HCT116 (cell line): ENCODE data around the gene SDK2. TPM values are rescaled to one million over a fixed set of nuclear protein-coding genes. Genes with fewer than 3 reads are reported as not detected.

Experiments
- ATAC-seq: fragments of 200-7000 bp; cut with Tn5 transposase; 2 replicates; pipeline ENCODE4 v1.9.1; 2020; ENCODE audit warnings: mild to moderate bottlenecking, moderate library complexity
- BruUV-seq: library from RNA; stranded (reverse); fragments of 400-500 nt; replicated peaks from 2 replicates; lab custom pipeline; 2021; lab: Mats Ljungman, UMichigan
- CTCF ChIA-PET: fragments of 300-600 bp; sonication (Branson Sonifier 250); formaldehyde crosslinking; loops from one replicate; lab custom pipeline; 2021; ENCODE audit warnings: antibody characterized with exemption; lab: Charles Lee
- POLR2A ChIA-PET: fragments of 300-600, 350-600 bp; sonication (Branson Sonifier 250); formaldehyde crosslinking; loops from one replicate; lab custom pipeline; 2021; ENCODE audit warnings: antibody characterized with exemption; lab: Charles Lee
- RAD21 ChIA-PET, 2 experiments: fragments of 300-600 bp; sonication (Branson Sonifier 250); formaldehyde crosslinking; loops; one replicate each; lab custom pipeline; 2023; ENCODE audit warnings: low total read pairs in 2 of 2; ENCODE audit not compliant: uncharacterized antibody in 2 of 2, unreplicated experiment in 2 of 2, low non-redundant PET in 1 of 2; lab: Charles Lee
- DNase-seq: peaks from one replicate; pipeline ENCODE4 v3.0.0-alpha.2; 2010; ENCODE audit warnings: low read depth, low spot score
- H2AFZ ChIP-seq: fragments of 200-600 bp; shearing (Covaris generic), sonication (generic); 2 replicates; pipeline ENCODE4 v1.6.1; 2017; ENCODE audit warnings: low read depth, mixed run types, mixed read lengths, antibody characterized with exemption, low read length; ENCODE audit not compliant: poor library complexity, severe bottlenecking
- H3K27ac ChIP-seq: 2 replicates; pipeline ENCODE4 v1.5.1; 2012; ENCODE audit warnings: low read depth, low read length
- H3K27me3 ChIP-seq: fragments of 200-600 bp; sonication (generic); 2 replicates; pipeline ENCODE4 v1.6.1; 2016; ENCODE audit warnings: mixed run types, low read length, mixed read lengths; ENCODE audit not compliant: insufficient read depth
- H3K36me3 ChIP-seq, 2 experiments: fragments of 200-500 bp in 1 of 2; fragments of 200-600 bp in 1 of 2; sonication (Bioruptor generic) in 1 of 2; sonication (generic) in 1 of 2; 2 replicates each; pipeline versions ENCODE4 v1.5.1 to v1.6.1; 2014 to 2016; ENCODE audit warnings: low read length in 2 of 2, inconsistent platforms in 1 of 2, mixed read lengths in 1 of 2, mixed run types in 1 of 2; ENCODE audit not compliant: insufficient read depth in 2 of 2, control insufficient read depth in 1 of 2
- H3K4me1 ChIP-seq, 2 experiments: fragments of 200-600 bp in 1 of 2; sonication (generic) in 1 of 2; 2 replicates each; pipeline versions ENCODE4 v1.5.1 to v1.6.1; 2012 to 2017; ENCODE audit warnings: low read length in 2 of 2, inconsistent platforms in 1 of 2, mild to moderate bottlenecking in 1 of 2, mixed read lengths in 1 of 2, mixed run types in 1 of 2, moderate library complexity in 1 of 2; ENCODE audit not compliant: insufficient read depth in 2 of 2, control insufficient read depth in 1 of 2
- H3K4me2 ChIP-seq: fragments of 200-600 bp; sonication (generic); 2 replicates; pipeline ENCODE4 v1.6.1; 2017; ENCODE audit warnings: mixed run types, low read length, mixed read lengths
- H3K4me3 ChIP-seq, 2 experiments: fragments of 200-600 bp in 1 of 2; sonication (generic) in 1 of 2; replicated peaks in 1 of 2; 2 replicates each; pipeline ENCODE4 v1.5.1; 2011 to 2016; ENCODE audit warnings: low read length in 2 of 2, control low read depth in 1 of 2, low read depth in 1 of 2, mild to moderate bottlenecking in 1 of 2, mixed read lengths in 1 of 2, mixed run types in 1 of 2
- H3K79me2 ChIP-seq: fragments of 200-600 bp; sonication (generic); 2 replicates; pipeline ENCODE4 v1.6.1; 2017; ENCODE audit warnings: mild to moderate bottlenecking, mixed run types, low read length, moderate library complexity, mixed read lengths; ENCODE audit not compliant: insufficient read depth
- H3K9ac ChIP-seq: fragments of 200-600 bp; sonication (generic); 2 replicates; pipeline ENCODE4 v1.6.1; 2016; ENCODE audit warnings: low read length, mixed read lengths
- H3K9me2 ChIP-seq: fragments of 200-600 bp; sonication (generic), shearing (Covaris generic); 2 replicates; pipeline ENCODE4 v1.6.1; 2017; ENCODE audit warnings: mixed run types, mild to moderate bottlenecking, moderate library complexity; ENCODE audit not compliant: insufficient read depth
- H3K9me3 ChIP-seq, 2 experiments: fragments of 200-500 bp in 1 of 2; fragments of 200-600 bp in 1 of 2; sonication (Bioruptor generic) in 1 of 2; sonication (generic) in 1 of 2; 2 replicates each; pipeline ENCODE4 v1.6.1; 2014 to 2017; ENCODE audit warnings: low read length in 2 of 2, mixed read lengths in 2 of 2, inconsistent platforms in 1 of 2, low read depth in 1 of 2, mild to moderate bottlenecking in 1 of 2, mixed run types in 1 of 2, moderate library complexity in 1 of 2; ENCODE audit not compliant: control insufficient read depth in 1 of 2, insufficient read depth in 1 of 2
- H4K20me1 ChIP-seq: fragments of 200-600 bp; sonication (generic), shearing (Covaris generic); 2 replicates; pipeline ENCODE4 v1.6.1; 2017; ENCODE audit warnings: mixed run types, mild to moderate bottlenecking, moderate library complexity; ENCODE audit not compliant: insufficient read depth
- CTCF ChIP-seq, 3 experiments: fragments of 200-600 bp in 1 of 3; sonication (generic) in 1 of 3; IDR thresholded peaks in 2 of 3; conservative IDR thresholded peaks in 1 of 3; 2 replicates each; pipeline ENCODE4 v1.5.1; 2012 to 2017; ENCODE audit warnings: low read depth in 2 of 3, low read length in 2 of 3, antibody characterized with exemption in 1 of 3, borderline replicate concordance in 1 of 3, control low read depth in 1 of 3, mild to moderate bottlenecking in 1 of 3, mixed read lengths in 1 of 3, mixed run types in 1 of 3, moderate library complexity in 1 of 3; ENCODE audit not compliant: insufficient read depth in 1 of 3
- RAD21 ChIP-seq: IDR thresholded peaks from 2 replicates; pipeline ENCODE4 v1.6.1; 2012; ENCODE audit warnings: low read depth, mild to moderate bottlenecking
- SIN3A ChIP-seq: IDR thresholded peaks from 2 replicates; pipeline ENCODE4 v1.6.1; 2012; ENCODE audit warnings: low read depth
- YY1 ChIP-seq: IDR thresholded peaks from 2 replicates; pipeline ENCODE4 v1.6.1; 2011; ENCODE audit warnings: low read length, low read depth, moderate library complexity, mild to moderate bottlenecking; ENCODE audit not compliant: insufficient replicate concordance; ENCODE audit errors: extremely low read depth
- ZBTB33 ChIP-seq: IDR thresholded peaks from 2 replicates; pipeline ENCODE4 v1.6.1; 2011; ENCODE audit warnings: mild to moderate bottlenecking, low read length, moderate library complexity; ENCODE audit not compliant: insufficient replicate concordance; ENCODE audit errors: extremely low read depth
- intact Hi-C: fragments of 100-400 bp; cut with micrococcal nuclease; formaldehyde crosslinking; loops from 2 replicates; pipeline ENCODE4 v1.10.0; 2022
- total RNA-seq: library from RNA; stranded (reverse); gene quantifications from one replicate; pipeline ENCODE4 v1.2.1, GENCODE V29; 2021; ENCODE audit not compliant: unreplicated experiment

SDK2 gene
- total RNA-seq, 1 experiment from 2014 or later: 0.10 TPM

- Histone ChIP-seq H3K27me3 (0 out of 2 replicates have a peak, but pooled peaks cover 4% of the 10 kb centered on the region), H4K20me1 (no peaks in the 10 kb centered on the region), H3K4me1 (peaks cover 0 to 4% of the 10 kb centered on the region in 2 experiments; a peak in 2 of 4 replicates), H3K9ac (no peak overlapping the region), H3K9me3 (no peaks in the 10 kb centered on the region), H3K4me3 (no peak overlapping the region; a peak in 1 of 4 replicates), H3K36me3 (no peaks in the 10 kb centered on the region), H3K79me2 (no peaks in the 10 kb centered on the region), H3K4me2 (peak overlapping the region; percentile 60), H3K9me2 (no peaks in the 10 kb centered on the region), H2AFZ (peak overlapping the region; percentile 92), H3K27ac (no peak overlapping the region)
- peak; percentile 62 for DNase-seq
- peak; percentile 99 for ATAC-seq
- no TSS peak for BruUV-seq
- ChIA-PET CTCF (interaction anchor here (0.6 to 2.4 kb wide), 14 partner anchors 8 to 770 kb away, joined by 3 to 20 read pairs (median 4); no protein-coding TSS in a partner anchor), RAD21 (interaction anchor here (0.9 to 1.4 kb wide), 2 partner anchors 280 to 412 kb away, joined by 3 to 6 read pairs; no protein-coding TSS in a partner anchor), POLR2A (interaction anchor here (1.3 kb wide), 1 partner anchor 16 kb away, joined by 3 read pairs; no protein-coding TSS in a partner anchor)
- intact Hi-C loops: loop anchor here (1.0 kb wide), 7 partner anchors 166 to 747 kb away; no protein-coding TSS in a partner anchor
- TF ChIP-seq ZBTB33 (no peak), SIN3A (no peak), CTCF (IDR thresholded peaks at IDR 0.05 in 2 of 3, conservative IDR thresholded peaks at IDR 0.05 in 1 of 3; ENCODE audit: borderline replicate concordance in 1 of 3, insufficient read depth in 1 of 3, low read depth in 2 of 3, low read length in 2 of 3) (peak; percentile 92 to 100 (median 100)), RAD21 (peak; percentile 98), YY1 (peak; percentile 81)
These were observed 214.6 kb downstream of the SDK2 start for GRCh38 chr17:73429440-73430164.
